Hepatocyte (in vitro differentiated cells): Measurements from ENCODE around the gene KIF26B. TPM values are rescaled to one million over a fixed set of nuclear protein-coding genes. Genes with fewer than 3 reads are reported as not detected.

Source experiments
- DNase-seq: peaks from one replicate; pipeline ENCODE4 v3.0.0-alpha.2; 2016; ENCODE audit warnings: low spot score
- H2AFZ ChIP-seq: fragments of 200-600 bp; sonication (generic); 2 replicates; pipeline ENCODE4 v1.6.0; 2016; ENCODE audit warnings: antibody characterized with exemption, mild to moderate bottlenecking
- H3K27ac ChIP-seq: fragments of 200-600 bp; sonication (generic); 2 replicates; pipeline ENCODE4 v1.5.1; 2016; ENCODE audit warnings: mild to moderate bottlenecking
- H3K27me3 ChIP-seq: fragments of 200-600 bp; sonication (generic); 2 replicates; pipeline ENCODE4 v1.6.1; 2016
- H3K36me3 ChIP-seq: fragments of 200-600 bp; sonication (generic); replicated peaks from 2 replicates; pipeline ENCODE4 v1.5.1; 2016; ENCODE audit warnings: low read depth; ENCODE audit not compliant: insufficient read depth
- H3K4me1 ChIP-seq: fragments of 200-600 bp; sonication (generic); 2 replicates; pipeline ENCODE4 v1.5.1; 2016; ENCODE audit warnings: mild to moderate bottlenecking, moderate library complexity; ENCODE audit not compliant: insufficient read depth
- H3K4me2 ChIP-seq: fragments of 200-600 bp; sonication (generic); 2 replicates; pipeline ENCODE4 v1.6.0; 2016
- H3K4me3 ChIP-seq: fragments of 200-600 bp; sonication (generic); 2 replicates; pipeline ENCODE4 v1.5.1; 2016; ENCODE audit warnings: mild to moderate bottlenecking
- H3K79me2 ChIP-seq: fragments of 200-600 bp; sonication (generic); 2 replicates; pipeline ENCODE4 v1.6.0; 2017; ENCODE audit warnings: mild to moderate bottlenecking
- H3K9me2 ChIP-seq: fragments of 200-600 bp; sonication (generic); replicated peaks from 2 replicates; pipeline ENCODE4 v1.6.0; 2017; ENCODE audit warnings: mild to moderate bottlenecking; ENCODE audit not compliant: insufficient read depth
- H3K9me3 ChIP-seq: fragments of 200-600 bp; sonication (generic); 2 replicates; pipeline ENCODE4 v1.5.1; 2016; ENCODE audit warnings: low read depth, mild to moderate bottlenecking
- H4K20me1 ChIP-seq: fragments of 200-600 bp; sonication (generic); 2 replicates; pipeline ENCODE4 v1.6.0; 2016; ENCODE audit warnings: mild to moderate bottlenecking; ENCODE audit not compliant: insufficient read depth, poor library complexity, severe bottlenecking
- EZH2 ChIP-seq: fragments of 200-600 bp; sonication (generic); IDR thresholded peaks from 2 replicates; pipeline ENCODE4 v1.6.1; 2016; ENCODE audit warnings: antibody characterized with exemption, mild to moderate bottlenecking, borderline replicate concordance
- EZH2phosphoT487 ChIP-seq: fragments of 200-600 bp; sonication (generic); IDR thresholded peaks from one replicate; pipeline ENCODE4 v1.6.1; 2018; ENCODE audit warnings: antibody characterized with exemption, mild to moderate bottlenecking, low read depth, moderate library complexity; ENCODE audit not compliant: unreplicated experiment, severe bottlenecking
- WGBS: methylation state at CpG from one replicate; pipeline ENCODE4 v1.1.6; 2016; ENCODE audit warnings: low lambda C conversion rate; ENCODE audit errors: missing lambda C conversion rate; 5-methylcytosine and 5-hydroxymethylcytosine counted together
- polyA plus RNA-seq: library from polyadenylated mRNA; unstranded; fragments of >200 nt; fragmentation: Nextera tagmentation; extraction: Ambion mirVana; gene quantifications from 2 replicates; pipeline ENCODE4 v1.2.1, GENCODE V29; 2016
- total RNA-seq: library from RNA; depleted of rRNA; stranded (reverse); fragments of >200 nt; gene quantifications from 2 replicates; pipeline ENCODE4 v1.2.3, GENCODE V29; 2014
- TF ChIP-seq, protein P1 (sequence below): fragments of 200-600 bp; sonication (generic); IDR thresholded peaks from 2 replicates; pipeline ENCODE4 v1.5.1; 2016; ENCODE audit warnings: antibody characterized with exemption, mild to moderate bottlenecking; ENCODE audit not compliant: poor library complexity

Gene KIF26B
- total and polyA plus RNA-seq, 2 experiments from 2014 or later = 12.7 to 21.6 TPM

GRCh38 chr1:245258271-245258920 is 103.6 kb downstream of the KIF26B start:
- no peak overlapping the region for H2AFZ ChIP-seq
- H3K36me3 ChIP-seq = no peaks in the 10 kb centered on the region
- peak overlapping the region; percentile 71 for H3K27ac ChIP-seq
- TF ChIP-seq EZH2 = no peak
- H4K20me1 ChIP-seq = peaks cover 11% of the 10 kb centered on the region
- no peak overlapping the region for H3K4me3 ChIP-seq
- peak; percentile 48 for DNase-seq
- WGBS = 64% methylated on average over 12 of the region's 12 CpGs
- no peaks in the 10 kb centered on the region for H3K27me3 ChIP-seq
- H3K9me3 ChIP-seq = no peaks in the 10 kb centered on the region
- H3K4me1 ChIP-seq = peaks cover 22% of the 10 kb centered on the region
- peaks cover 48% of the 10 kb centered on the region for H3K79me2 ChIP-seq
- H3K4me2 ChIP-seq = peak overlapping the region; percentile 43
- no peaks in the 10 kb centered on the region for H3K9me2 ChIP-seq

- TF ChIP-seq, protein P1, sequence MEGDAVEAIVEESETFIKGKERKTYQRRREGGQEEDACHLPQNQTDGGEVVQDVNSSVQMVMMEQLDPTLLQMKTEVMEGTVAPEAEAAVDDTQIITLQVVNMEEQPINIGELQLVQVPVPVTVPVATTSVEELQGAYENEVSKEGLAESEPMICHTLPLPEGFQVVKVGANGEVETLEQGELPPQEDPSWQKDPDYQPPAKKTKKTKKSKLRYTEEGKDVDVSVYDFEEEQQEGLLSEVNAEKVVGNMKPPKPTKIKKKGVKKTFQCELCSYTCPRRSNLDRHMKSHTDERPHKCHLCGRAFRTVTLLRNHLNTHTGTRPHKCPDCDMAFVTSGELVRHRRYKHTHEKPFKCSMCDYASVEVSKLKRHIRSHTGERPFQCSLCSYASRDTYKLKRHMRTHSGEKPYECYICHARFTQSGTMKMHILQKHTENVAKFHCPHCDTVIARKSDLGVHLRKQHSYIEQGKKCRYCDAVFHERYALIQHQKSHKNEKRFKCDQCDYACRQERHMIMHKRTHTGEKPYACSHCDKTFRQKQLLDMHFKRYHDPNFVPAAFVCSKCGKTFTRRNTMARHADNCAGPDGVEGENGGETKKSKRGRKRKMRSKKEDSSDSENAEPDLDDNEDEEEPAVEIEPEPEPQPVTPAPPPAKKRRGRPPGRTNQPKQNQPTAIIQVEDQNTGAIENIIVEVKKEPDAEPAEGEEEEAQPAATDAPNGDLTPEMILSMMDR = no peak
- Histone ChIP-seq H3K36me3 (no peaks in the 10 kb centered on the region), H4K20me1 (peaks cover 11% of the 10 kb centered on the region), H2AFZ (no peak overlapping the region), H3K27me3 (no peaks in the 10 kb centered on the region), H3K4me2 (no peak overlapping the region), H3K9me2 (no peaks in the 10 kb centered on the region), H3K79me2 (peaks cover 48% of the 10 kb centered on the region), H3K4me3 (no peak overlapping the region), H3K27ac (no peak overlapping the region), H3K4me1 (peaks cover 22% of the 10 kb centered on the region), H3K9me3 (no peaks in the 10 kb centered on the region)
- WGBS = 65% methylated on average over 6 of the region's 6 CpGs
- no peak for DNase-seq
Observed at GRCh38 chr1:245260110-245260882, 105.5 kb downstream of the KIF26B start.

- no peaks in the 10 kb centered on the region for H3K9me3 ChIP-seq
- no peak for DNase-seq
- H3K4me3 ChIP-seq = no peak overlapping the region
- H3K9me2 ChIP-seq = no peaks in the 10 kb centered on the region
- TF ChIP-seq EZH2phosphoT487 (no peak), EZH2 (no peak)
- TF ChIP-seq, protein P1 = no peak
- no peaks in the 10 kb centered on the region for H3K27me3 ChIP-seq
- H3K4me1 ChIP-seq = peaks cover 22% of the 10 kb centered on the region
- no peaks in the 10 kb centered on the region for H3K36me3 ChIP-seq
- peaks cover 11% of the 10 kb centered on the region for H4K20me1 ChIP-seq
- H3K27ac ChIP-seq = no peak overlapping the region
- no peak overlapping the region for H2AFZ ChIP-seq
- H3K4me2 ChIP-seq = no peak overlapping the region
- peaks cover 54% of the 10 kb centered on the region for H3K79me2 ChIP-seq
- WGBS = 100% methylated on average over 4 of the region's 5 CpGs
Observed at GRCh38 chr1:245260883-245261282, 106.1 kb downstream of the KIF26B start.

- peaks cover 22% of the 10 kb centered on the region for H3K4me1 ChIP-seq
- no peak overlapping the region for H3K4me2 ChIP-seq
- H3K9me2 ChIP-seq = no peaks in the 10 kb centered on the region
- no peak overlapping the region for H2AFZ ChIP-seq
- no peaks in the 10 kb centered on the region for H3K9me3 ChIP-seq
- no peaks in the 10 kb centered on the region for H3K36me3 ChIP-seq
- H3K27me3 ChIP-seq = no peaks in the 10 kb centered on the region
- WGBS = 82% methylated on average over 7 of the region's 7 CpGs
- TF ChIP-seq EZH2phosphoT487 = no peak
- TF ChIP-seq EZH2 = no peak
- TF ChIP-seq, protein P1 = no peak
- DNase-seq = no peak
- H3K27ac ChIP-seq = peak overlapping the region; percentile 55
- H4K20me1 ChIP-seq = peaks cover 11% of the 10 kb centered on the region
- peaks cover 47% of the 10 kb centered on the region for H3K79me2 ChIP-seq
- no peak overlapping the region for H3K4me3 ChIP-seq
Observed at GRCh38 chr1:245261786-245262185, 107.0 kb downstream of the KIF26B start.
